Stimulated activated naive CD4-positive, alpha-beta T cell treated with Interleukin-2 at 50 U/mL for 16 hours (primary cell): ENCODE data around the gene HASPIN.

Experiments
- DNase-seq: peaks from one replicate; lab custom pipeline; 2025; lab: John Stamatoyannopoulos, UW

Gene HASPIN

DNA sequence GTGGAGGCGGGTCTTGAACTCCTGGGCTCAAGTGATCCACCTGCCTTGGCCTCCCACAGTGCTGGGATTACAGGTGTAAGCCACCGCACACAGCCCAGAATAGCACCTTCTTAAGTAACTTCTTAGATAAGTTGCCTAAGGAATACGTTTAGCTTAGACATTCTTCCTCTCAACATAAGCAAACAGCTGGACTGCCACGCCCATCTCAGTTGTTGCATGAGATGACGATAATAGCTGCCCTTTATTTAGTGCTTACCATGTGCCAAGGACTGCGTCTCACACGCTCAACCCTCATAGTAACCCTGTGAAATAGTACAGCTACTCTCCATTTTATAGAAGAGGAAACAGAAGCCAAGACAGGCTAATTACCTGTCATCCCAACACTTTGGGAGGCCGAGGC, 11.8 kb downstream of the HASPIN start:
- no peak for DNase-seq

DNA sequence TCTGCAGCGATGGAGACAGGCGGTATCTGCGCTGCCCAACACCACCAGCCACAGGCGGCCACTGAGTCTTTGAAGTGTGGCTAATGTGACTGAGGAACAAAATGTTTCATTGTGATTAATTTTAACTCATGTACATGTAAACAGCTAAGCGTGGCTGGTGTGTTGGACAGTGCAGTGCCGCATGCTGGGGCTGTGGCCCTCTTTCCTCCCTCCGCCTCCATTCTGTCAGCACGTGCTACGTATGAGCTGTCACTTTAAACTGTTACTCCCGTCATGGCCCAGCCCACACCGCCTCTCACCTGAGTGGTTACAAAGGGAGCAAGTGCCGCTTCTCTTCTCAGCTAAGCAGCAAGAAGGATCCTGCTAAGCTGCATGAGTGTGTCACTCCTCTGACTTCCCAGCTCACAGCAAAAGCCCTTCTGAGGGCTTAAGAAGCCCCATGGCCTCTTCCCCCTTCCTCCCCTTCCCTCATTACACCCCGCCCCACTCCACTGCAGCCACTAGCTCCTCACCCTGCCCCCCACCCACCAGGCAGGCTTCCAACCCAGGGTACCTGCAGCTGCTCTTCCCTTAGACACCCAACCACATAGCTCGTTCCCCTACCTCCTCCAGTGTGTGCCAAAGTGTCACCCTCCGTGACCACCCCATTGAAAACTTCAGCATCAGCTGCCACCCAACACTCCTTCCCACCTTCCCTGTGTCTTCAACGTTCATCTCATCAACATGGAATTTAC, 15.0 kb downstream of the HASPIN start:
- peak; percentile 72 for DNase-seq

DNA sequence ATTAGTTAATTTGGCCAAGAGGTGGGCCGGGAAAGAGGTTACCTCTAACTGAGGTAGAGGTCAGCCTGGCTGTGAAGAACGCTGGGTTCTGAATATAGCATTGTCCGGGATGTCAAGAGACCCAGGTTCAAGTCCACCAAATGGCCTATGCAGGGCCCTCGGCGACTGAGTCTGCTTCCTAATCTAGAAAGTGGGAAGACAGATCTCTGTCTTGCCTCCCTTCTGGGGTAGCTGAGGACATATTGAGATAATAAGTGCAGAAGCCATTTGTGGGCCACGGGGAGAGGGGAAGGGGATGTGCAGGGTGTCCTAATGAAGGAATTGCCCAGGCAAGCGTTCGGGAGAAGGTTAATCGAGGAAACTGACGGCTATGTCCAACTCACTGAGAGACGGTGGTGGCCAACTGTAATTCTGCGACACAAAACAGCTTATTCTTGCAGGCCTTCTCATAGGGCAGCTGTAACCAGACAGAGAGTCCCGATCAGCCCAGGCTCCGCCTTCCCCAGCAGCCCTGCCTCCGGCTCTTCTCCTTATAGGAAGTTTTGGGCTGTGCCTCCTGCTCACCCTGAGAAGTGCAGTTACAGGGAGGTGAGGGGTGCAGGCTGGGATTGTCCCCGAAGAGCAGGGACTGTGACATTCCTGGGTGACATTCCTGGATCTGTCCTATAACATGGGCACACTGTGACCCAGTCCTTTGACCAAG, 15.9 kb downstream of the HASPIN start:
- DNase-seq: no peak

DNA sequence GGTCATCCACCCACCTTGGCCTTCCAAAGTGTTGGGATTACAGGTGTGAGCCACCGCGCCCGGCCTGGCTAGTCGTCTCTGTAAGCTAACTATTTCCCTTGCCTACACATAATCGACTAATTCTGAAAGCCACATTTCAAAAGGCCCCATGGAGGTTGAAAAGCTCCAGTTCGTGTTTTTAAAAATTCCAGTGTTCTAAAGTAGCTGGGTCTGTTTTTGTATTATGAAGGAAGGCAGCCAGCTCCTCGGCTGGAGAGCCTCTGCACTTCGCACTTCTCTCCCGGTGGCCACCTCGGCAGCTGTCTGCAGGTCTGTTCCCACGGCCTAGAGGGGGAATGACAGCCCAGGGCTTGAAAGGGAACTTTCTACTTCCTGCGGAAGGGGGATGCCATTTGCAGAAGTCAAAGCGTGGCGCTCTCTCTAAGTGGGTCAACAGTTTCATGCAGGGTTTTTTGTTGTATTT, 16.9 kb downstream of the HASPIN start:
- peak; percentile 24 for DNase-seq

DNA sequence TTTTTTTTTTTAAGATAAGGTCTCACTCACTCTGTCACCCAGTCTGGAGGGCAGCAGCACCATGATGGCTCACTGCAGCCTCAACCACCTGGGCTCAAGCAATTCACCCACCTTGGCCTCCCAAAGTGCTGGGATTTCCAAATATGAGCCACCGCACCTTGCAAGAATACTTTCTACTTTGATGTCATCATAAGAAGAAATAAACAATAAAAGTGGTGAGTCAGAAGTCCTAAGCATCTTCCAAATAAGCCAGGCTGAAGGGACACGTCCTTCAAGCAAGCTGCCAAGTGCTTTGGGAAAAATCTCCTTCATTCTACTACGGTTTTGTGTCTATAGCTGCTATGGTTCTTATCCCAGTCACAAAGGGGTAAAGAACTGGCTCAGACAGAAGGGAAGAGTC, 20.3 kb downstream of the HASPIN start:
- no peak for DNase-seq

DNA sequence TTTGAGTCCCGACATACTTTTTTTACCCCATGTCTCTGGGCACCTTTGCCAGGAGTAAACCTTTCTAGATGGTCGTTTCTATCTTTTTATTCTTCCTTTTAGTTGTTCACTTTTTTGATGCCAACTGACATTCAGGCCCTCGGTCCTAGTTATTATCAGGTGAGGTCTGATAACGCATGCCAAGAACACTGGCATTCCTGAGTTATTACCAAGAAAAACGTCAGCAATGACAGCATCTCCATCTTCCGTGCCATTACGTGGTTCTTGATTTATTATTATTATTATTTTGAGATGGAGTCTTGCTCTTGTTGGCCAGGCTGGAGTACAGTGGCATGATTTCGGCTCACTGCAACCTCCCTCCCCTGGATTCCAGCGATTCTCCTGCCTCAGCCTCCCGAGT, 21.4 kb downstream of the HASPIN start:
- no peak for DNase-seq

DNA sequence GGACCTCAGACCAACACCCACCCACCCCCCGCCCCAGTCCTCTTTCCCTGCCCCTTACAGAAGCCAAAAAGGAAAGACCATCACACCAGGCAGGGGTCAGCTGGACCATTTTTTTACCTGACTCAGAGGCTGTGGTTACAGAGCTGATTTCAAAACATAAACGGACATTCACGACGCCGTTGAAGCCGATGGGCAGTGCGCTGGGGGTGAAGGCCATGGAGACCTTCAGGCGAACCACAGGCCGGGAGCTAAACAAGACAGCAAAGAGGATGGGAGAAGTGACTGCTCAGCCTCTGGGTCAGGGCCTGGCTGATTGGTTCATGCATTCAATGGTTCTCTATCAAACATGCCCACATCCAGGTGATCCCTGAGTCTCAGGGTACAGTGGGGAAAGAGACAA, 24.1 kb downstream of the HASPIN start:
- DNase-seq: no peak

DNA sequence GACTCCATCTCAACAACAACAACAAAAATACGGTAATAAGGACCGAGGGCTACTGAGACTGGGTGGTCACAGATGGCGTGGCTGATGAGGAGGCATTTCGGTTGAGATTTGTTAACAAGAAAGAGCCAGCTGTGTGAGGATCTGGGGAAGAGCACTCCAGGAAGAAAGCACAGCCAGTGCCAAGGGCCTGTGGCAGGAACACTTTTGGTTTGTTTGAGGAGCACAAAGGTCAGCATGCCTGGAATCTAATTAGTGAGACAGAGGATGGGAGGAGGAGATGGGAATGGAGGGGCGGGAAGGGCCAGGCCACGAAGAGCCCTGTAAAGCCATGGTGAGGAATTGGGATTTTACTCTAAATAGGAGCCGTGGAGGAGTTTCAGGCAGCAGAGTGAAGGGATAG, 24.9 kb downstream of the HASPIN start:
- no peak for DNase-seq

DNA sequence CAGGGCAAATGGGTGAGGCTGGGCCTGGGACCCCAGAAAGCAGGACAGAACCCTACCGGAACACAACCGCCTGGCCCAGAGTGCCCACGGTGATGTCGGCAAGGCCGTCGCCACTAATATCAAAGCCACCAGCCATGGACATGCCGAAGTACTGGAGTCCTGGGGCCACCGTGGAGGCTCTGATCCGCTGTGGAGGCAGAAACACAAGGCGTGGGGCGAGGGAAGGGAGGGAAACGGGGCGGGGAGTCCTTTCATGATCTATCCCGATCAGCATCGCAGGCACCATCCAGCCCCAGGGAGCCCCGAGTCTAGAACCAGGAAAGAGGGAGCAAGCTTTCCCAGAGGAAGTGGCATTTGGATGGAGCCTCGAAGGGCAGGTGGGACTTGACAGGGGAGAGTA, 26.6 kb downstream of the HASPIN start:
- no peak for DNase-seq

DNA sequence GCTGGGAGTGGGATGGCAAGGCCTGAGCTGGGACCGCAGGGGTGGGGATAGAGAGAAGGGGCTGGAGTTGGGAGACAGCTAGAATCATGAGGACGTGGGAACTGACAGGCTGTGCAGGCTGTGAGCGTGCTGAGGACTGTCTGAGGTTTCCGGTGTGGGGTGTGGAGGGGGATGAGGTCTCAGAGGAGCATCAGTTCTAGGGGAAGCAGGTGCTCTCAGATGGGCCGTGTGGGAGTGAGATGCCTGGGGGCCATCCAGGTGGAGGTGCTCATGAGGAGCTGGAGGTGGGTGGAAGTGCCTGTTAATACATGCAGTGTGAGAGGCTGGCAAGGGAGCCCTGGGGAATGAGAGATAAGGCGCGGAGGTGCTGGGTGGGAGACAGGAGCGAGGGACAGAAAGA, 27.2 kb downstream of the HASPIN start:
- peak; percentile 19 for DNase-seq

DNA sequence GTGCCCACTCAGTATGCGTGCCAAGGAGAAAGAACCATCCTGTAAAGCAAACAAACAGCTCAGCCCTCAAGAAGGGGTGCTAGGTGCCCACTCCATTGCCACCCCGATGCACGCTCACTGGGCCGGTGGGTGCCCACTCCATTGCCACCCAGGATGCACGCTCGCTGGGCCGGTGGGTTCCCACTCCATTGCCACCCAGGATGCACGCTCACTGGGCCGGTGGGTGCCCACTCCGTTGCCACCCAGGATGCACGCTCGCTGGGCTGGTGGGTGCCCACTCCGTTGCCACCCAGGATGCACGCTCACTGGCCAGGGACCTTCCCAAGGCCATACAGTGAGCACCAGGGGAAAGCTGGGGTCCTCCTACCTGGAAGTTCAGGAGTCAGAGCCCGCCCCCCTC, 28.1 kb downstream of the HASPIN start:
- DNase-seq: no peak

DNA sequence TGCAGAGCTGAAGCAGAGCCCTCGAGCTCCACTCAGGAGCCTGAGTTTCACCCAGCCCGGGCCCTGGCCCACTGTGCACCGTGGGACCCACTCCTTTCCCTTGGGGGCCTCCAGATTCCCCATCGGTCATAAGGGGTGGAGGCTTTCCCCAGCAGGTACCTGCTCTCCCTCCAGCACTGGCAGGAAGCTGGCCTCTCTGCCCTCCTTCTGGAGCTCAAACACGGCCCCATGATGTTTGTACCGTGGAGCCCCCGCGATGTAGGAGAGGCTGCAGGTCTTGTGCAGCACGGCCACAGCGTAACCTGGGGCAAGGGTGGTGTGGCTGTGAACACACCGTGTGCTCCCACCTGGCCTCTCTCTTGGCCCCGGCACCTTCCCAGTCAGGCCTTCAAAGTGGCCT, 29.9 kb downstream of the HASPIN start:
- DNase-seq: no peak

DNA sequence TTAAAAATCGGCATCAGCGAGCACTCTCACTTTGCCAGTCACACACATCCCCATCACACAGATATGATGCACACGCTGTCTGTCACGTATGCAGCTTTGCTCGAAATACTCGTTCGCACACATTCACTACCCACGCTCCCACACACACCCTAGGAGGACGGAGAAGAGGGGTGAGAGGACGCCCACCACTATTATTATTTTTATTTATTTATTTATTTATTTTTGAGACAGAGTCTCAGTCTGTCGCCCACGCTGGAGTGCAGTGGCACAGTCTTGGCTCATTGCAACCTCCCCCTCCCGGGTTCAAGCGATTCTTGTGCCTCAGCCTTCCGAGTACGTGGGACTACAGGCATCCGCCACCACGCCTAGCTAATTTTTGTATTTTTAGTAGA, 30.4 kb downstream of the HASPIN start:
- DNase-seq: no peak

DNA sequence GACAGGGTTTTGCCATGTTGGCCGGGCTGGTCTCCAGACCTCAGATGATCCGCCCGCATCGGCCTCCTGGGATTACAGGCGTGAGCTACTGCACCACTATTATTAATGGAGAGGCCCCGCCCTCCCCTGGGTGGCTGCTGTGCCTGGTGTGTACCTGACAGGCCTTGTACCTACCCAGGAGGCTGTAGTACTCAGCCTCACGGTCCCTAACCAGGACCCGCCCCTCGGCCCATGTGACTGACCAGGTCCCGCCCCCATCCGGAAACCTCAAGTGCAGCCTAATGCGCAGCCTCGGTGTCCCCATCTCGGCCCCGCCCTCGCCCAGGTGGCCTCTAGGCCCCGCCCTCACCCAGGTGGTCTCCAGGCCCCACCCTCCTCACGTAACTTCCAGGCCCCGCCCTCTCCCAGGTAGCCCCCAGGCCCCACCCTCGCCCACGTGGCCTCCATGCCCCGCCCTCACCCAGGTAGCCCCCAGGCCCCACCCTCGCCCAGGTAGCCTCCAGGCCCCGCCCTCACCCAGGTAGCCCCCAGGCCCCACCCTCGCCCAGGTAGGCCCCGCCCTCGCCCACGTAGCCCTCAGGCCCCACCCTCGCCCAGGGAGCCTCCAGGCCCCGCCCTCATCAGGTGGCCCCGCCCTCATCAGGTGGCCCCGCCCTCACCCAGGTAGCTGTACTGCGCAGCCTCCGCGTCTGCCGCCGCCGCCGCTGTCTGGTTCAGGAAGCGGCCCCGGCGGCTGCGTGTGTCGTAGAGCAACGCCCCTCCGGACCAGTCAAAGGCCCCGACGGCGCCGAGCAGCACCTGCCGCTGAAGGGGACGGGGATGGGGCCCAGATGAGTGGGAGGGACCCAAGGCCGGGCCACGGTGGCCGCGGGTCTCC, 31.0 kb downstream of the HASPIN start:
- DNase-seq: peak; percentile 65

DNA sequence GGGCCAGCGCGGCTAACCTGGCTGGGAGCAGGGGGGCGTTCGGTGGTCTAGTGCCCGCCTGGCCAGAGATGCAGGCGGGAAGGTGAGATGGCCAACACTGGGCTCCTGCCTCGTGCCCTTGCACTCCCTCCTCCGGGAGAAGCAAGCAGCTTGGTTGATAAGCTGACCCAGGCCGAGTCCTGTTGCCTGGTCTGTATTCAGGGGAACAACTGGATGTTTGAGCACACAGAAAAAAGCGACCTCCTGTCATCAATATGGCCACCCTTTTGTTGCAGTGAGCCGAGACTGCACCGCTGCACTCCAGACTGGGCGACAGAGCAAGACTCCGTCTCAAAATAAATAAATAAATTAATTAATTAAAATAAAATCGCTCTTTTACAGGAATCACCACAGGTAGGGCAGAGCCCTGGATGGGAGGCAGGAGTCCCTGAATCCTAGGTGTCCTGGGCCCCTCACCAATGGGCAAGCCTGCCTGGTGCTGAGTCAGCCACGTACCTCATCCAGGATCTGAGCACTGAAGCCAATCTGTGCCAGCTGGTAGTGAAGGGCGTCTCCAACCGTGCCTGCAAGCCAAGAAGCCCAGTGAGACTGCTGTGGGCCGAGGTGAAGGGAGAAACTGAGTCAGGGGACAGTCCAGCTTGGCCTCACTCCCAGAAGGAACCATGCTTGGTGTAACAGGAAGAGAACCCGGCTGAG, 31.8 kb downstream of the HASPIN start:
- DNase-seq: no peak

DNA sequence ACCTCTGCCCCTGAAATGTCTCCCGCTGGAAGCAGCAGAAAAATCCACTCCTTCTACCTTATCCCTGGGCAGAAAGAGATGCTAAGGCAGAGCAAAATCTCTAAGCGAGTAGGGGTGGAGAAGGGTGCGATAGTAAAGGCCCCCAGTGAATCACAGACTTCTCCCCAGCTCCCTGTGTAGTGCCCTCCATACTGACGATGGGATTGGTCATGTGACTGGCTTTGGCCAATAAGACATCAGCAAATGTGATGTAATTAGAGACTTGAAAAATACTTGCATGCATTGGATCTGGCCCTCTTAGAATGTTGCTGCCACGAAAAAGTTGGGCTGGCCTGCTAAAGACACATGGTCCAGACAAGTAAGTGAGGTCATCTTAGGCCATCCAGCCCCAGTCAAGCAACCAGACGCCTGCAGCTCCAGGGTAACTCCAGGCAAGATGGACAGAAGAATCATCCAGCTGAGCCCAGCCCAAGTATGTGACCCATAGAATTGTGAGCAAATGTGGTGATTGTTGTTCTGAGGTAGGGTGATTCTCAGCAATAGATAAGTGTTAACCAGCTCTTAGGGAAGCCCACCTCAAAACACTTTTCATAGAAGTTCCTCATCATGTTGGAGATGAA, 36.0 kb downstream of the HASPIN start:
- no peak for DNase-seq

DNA sequence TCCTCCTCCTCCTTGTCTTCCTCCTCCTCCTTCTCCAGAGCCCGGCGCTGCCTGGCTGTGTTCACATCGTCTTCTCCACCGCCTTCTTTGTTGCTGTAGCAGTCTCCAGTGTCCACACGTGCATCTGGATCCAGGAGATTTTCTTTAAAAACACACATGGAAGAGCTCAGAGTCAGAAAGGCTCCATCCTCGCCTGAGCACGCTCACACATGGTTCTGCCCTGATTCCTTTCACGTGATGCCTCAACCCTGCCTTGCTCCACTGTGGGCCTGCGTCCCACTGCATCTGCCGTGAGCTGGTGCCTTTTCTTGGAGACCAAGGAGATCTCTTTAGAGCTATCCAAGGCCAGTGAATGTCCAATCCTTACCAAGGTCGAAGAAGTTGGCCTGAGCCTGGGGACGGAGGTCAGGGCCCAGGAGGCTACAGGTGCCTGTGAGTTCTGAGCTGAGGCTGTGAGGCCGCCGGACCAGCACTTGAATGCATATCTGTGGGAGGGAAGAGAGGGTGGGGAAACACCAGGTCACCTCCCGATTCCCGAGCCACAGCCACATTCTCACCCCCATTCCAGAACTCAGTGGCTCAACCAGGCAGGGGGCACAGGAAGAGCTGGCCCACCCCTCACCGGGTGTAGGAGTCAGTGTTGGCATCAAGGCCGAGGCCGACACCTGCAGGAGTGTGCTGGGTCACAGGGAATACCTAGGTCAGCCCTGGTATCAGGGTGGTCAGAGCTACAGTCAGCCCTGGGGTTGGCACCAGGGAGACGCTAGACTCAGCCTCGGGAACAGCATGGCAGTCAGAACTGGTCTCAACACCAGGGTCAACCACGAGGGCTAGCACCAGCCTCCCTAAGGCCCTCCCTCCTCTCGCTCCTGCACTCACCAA, 37.6 kb downstream of the HASPIN start:
- no peak for DNase-seq

DNA sequence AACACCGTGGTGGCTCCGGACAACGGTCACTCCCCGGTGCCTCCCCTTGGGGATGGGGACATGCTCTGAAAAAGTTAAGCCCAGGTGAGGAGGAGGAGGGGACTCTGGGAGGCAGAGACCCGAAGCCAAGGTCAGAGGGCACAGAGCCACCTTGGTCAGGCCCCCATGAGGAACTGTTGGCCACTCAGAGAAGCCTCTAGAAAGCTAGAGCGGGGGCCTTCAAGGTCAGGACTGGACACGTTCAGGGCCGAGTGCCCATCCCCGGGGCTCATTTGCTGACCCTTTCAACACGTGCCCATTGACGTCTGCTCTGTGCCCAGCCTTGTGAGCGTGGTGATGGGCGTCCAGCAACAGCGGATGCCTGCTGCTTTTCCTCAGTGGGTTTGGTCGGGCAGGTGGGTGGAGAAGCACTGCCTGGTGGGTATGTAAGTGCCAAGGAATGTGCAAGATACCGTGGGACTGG, 38.2 kb downstream of the HASPIN start:
- DNase-seq: no peak

DNA sequence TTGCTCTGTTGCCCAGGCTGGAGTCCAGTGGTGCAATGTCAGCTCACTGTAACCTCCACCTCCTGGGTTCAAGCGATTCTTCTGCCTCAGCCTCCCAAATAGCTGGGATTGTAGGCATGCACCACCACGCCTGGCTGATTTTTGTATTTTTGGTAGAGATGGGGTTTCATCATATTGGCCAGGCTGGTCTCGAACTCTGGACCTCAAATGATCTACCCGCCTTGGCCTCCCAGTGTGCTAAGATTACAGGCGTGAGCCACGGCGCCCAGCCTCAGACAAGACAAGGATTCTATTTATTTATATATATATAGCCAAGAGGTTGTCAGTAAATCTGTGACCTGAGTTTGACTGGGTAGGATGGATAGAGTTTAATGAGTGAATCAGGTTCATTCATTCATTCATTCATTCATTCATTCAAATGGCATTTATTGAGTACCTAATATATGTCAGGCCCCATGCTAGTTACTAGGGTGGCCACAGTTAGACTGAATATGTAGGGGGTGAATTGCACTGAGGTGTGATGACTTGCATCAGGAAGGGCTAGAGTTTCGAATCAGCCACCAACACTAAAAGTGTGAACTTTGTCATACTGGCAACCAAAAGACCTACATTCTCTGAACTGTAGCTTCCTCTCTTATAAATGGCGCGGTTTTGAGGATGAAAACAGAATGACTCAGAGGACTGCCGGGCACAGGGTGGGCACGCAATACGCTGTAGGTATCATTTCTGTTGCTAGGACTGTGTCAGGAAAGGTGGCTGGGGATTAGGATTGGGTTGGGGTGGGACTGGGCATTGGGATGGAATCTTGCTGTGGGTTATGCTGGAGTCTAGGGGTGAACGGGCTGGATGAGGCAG, 39.4 kb downstream of the HASPIN start:
- DNase-seq: peak; percentile 36

DNA sequence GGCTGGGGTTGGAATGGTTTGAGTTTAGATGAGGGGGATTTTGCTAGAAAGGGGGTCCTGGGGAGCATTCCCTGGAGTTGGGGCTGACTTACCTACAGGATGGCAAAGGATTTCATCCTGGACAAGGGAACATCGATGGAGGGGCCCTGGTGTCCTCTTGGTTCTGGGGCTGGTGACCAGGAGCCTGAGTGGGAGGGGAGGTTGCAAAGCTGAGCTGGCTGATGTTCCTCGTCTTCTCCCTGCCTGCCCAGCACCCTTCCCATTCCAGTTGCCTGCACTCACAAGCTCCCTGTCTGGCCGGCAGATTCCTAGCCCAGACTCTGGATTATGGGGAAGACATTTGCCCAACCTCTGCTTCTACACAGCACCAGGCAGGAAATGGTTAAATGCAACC, 40.1 kb downstream of the HASPIN start:
- no peak for DNase-seq
